GM23338 (cell line): ENCODE measurements around the gene HS6ST1. TPM values are rescaled to one million over a fixed set of nuclear protein-coding genes. Genes with fewer than 3 reads are reported as not detected.

Experiments
- ATAC-seq: fragments of 200-7000 bp; cut with Tn5 transposase; 3 replicates; pipeline ENCODE4 v1.9.1; 2020
- DNase-seq: peaks from one replicate; pipeline ENCODE4 v3.0.0-alpha.2; 2015; ENCODE audit warnings: low spot score
- H2AFZ ChIP-seq: fragments of 200-600 bp; sonication (generic); 2 replicates; pipeline ENCODE4 v1.8.0; 2016; ENCODE audit warnings: antibody characterized with exemption, mild to moderate bottlenecking, moderate library complexity
- H3F3A ChIP-seq: fragments of 200-600 bp; sonication (generic); replicated peaks from 2 replicates; pipeline ENCODE4 v1.8.0; 2017; ENCODE audit warnings: antibody characterized with exemption, mixed run types, low read depth
- H3K27ac ChIP-seq: fragments of 200-600 bp; sonication (generic); 2 replicates; pipeline ENCODE4 v1.6.1; 2016; ENCODE audit warnings: low read depth
- H3K27me3 ChIP-seq: fragments of 200-600 bp; sonication (generic); 2 replicates; pipeline ENCODE4 v1.8.0; 2016; ENCODE audit warnings: mild to moderate bottlenecking, mixed run types, moderate library complexity; ENCODE audit not compliant: insufficient read depth
- H3K36me3 ChIP-seq: fragments of 200-600 bp; sonication (generic); 2 replicates; pipeline ENCODE4 v1.8.0; 2016; ENCODE audit warnings: mild to moderate bottlenecking; ENCODE audit not compliant: insufficient read depth
- H3K4me1 ChIP-seq: fragments of 200-600 bp; sonication (generic); 2 replicates; pipeline ENCODE4 v1.8.0; 2016; ENCODE audit warnings: mild to moderate bottlenecking, moderate library complexity; ENCODE audit not compliant: insufficient read depth
- H3K4me2 ChIP-seq: fragments of 200-600 bp; sonication (generic); 2 replicates; pipeline ENCODE4 v1.7.1; 2017; ENCODE audit warnings: mixed run types
- H3K4me3 ChIP-seq: fragments of 200-600 bp; sonication (generic); 2 replicates; pipeline ENCODE4 v1.6.1; 2016; ENCODE audit warnings: mixed run types
- H3K79me2 ChIP-seq: fragments of 200-600 bp; sonication (generic); replicated peaks from 2 replicates; pipeline ENCODE4 v1.8.0; 2017; ENCODE audit warnings: mild to moderate bottlenecking; ENCODE audit not compliant: insufficient read depth
- H3K9me2 ChIP-seq: fragments of 200-600 bp; sonication (generic); 2 replicates; pipeline ENCODE4 v1.8.0; 2017; ENCODE audit not compliant: insufficient read depth
- H4K20me1 ChIP-seq: fragments of 200-600 bp; sonication (generic); replicated peaks from 2 replicates; pipeline ENCODE4 v1.8.0; 2017; ENCODE audit warnings: mild to moderate bottlenecking; ENCODE audit not compliant: insufficient read depth
- H3K27ac Mint-ChIP-seq: 2 replicates; pipeline ENCODE4 v1.8.0; 2020; ENCODE audit warnings: inconsistent platforms, mild to moderate bottlenecking, moderate library complexity, mixed read lengths
- H3K27me3 Mint-ChIP-seq: 3 replicates; pipeline ENCODE4 v1.8.0; 2022; ENCODE audit warnings: low read depth, mild to moderate bottlenecking, moderate library complexity, mixed read lengths, inconsistent platforms; ENCODE audit not compliant: insufficient read depth, poor library complexity
- H3K36me3 Mint-ChIP-seq: 3 replicates; pipeline ENCODE4 v1.8.0; 2021; ENCODE audit warnings: low read depth, mild to moderate bottlenecking, inconsistent platforms, moderate library complexity, mixed read lengths
- H3K4me1 Mint-ChIP-seq: 3 replicates; pipeline ENCODE4 v1.8.0; 2020; ENCODE audit warnings: mild to moderate bottlenecking, inconsistent platforms, mixed read lengths
- H3K4me3 Mint-ChIP-seq: 3 replicates; pipeline ENCODE4 v1.8.0; 2021; ENCODE audit warnings: moderate library complexity, mild to moderate bottlenecking, inconsistent platforms, mixed read lengths
- H3K9me3 Mint-ChIP-seq: 3 replicates; pipeline ENCODE4 v1.8.0; 2020; ENCODE audit warnings: moderate library complexity, mild to moderate bottlenecking, inconsistent platforms, mixed read lengths
- CREB1 ChIP-seq: fragments of 250-450 bp; sonication (Bioruptor Pico); IDR thresholded peaks from 2 replicates; pipeline ENCODE4 v1.5.0; 2020; ENCODE audit warnings: low read depth, mild to moderate bottlenecking, moderate library complexity
- EZH2phosphoT487 ChIP-seq: fragments of 200-600 bp; sonication (generic); IDR thresholded peaks from one replicate; pipeline ENCODE4 v1.8.1; 2018; ENCODE audit warnings: antibody characterized with exemption; ENCODE audit not compliant: unreplicated experiment
- NANOG ChIP-seq: IDR thresholded peaks from 2 replicates; pipeline ENCODE4 v1.6.1; 2016; ENCODE audit warnings: antibody characterized with exemption, borderline replicate concordance
- POLR2AphosphoS5 ChIP-seq: IDR thresholded peaks from 2 replicates; pipeline ENCODE4 v1.6.1; 2016; ENCODE audit warnings: antibody characterized with exemption, low read depth
- STAT1 ChIP-seq: IDR thresholded peaks from one replicate; pipeline ENCODE4 v1.6.1; 2016; ENCODE audit warnings: antibody characterized with exemption; ENCODE audit not compliant: unreplicated experiment
- ZNF114 ChIP-seq: fragments of 250-450 bp; sonication (Bioruptor Pico); IDR thresholded peaks from 2 replicates; pipeline ENCODE4 v1.5.0; 2020; ENCODE audit warnings: mild to moderate bottlenecking, moderate library complexity
- ZNF331 ChIP-seq: fragments of 250-450 bp; sonication (Bioruptor Pico); IDR thresholded peaks from 2 replicates; pipeline ENCODE4 v1.5.0; 2020; ENCODE audit warnings: low read depth, mild to moderate bottlenecking, moderate library complexity
- polyA plus RNA-seq: library from polyadenylated mRNA; unstranded; fragments of >200 nt; fragmentation: Nextera tagmentation; extraction: Ambion mirVana; gene quantifications from 2 replicates; pipeline ENCODE4 v1.2.1, GENCODE V29; 2016
- total RNA-seq: library from RNA; depleted of rRNA; stranded (reverse); fragments of >200 nt; shearing (Covaris generic); gene quantifications from 2 replicates; pipeline ENCODE4 v1.2.3, GENCODE V29; 2014
- TF ChIP-seq, protein P1 (sequence below), 2 experiments: fragments of 200-600 bp in 1 of 2; sonication (generic) in 1 of 2; conservative IDR thresholded peaks; 2 replicates each; pipeline versions ENCODE4 v1.5.1 to v1.6.1; 2016 to 2017; ENCODE audit warnings: antibody characterized with exemption in 2 of 2, low read depth in 2 of 2, mild to moderate bottlenecking in 2 of 2, moderate library complexity in 1 of 2
- TF ChIP-seq, protein P2 (sequence below): IDR thresholded peaks from 2 replicates; pipeline ENCODE4 v1.6.1; 2016; ENCODE audit warnings: antibody characterized with exemption

HS6ST1 gene
- total and polyA plus RNA-seq, 2 experiments from 2014 or later: 21.1 to 106 TPM

DNA sequence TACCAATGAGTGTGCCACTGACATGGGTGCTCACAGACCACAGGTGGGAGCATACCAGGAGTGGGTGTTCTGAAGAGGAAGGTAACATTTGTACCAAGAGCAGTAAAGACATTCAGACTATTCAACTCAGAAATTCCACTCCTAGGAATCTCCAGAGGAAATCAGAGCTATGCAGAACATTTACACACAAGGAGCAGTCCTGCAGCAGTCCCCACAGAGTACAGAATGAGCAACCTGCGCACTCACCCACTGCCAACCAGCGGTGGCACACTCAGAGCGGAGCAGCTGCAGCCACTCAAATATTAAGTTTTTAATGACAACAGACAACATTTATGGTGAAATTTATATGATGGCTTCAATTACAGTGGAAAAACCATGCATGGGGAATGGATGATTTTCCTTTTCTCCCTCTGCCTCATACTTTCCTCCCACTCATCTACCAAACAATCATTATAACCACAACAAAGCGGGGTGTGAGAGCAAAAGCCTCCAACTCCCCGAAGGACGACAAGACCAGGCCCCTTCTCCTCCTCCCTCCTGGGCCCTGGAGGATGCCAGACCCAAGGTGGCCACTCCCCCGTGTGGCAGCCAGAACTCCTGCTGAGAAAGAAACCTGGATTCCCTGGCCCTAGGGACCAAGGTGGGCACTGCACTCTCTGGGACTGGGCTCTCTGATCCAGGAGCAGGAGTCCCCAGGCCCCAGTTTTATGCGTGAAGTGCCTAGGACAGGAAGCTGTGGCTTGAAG is 5.4 kb downstream of the HS6ST1 start:
- Histone ChIP-seq H3K4me1 (peaks cover 24% of the 10 kb centered on the region), H3K36me3 (no peaks in the 10 kb centered on the region), H3K79me2 (peaks cover 97% of the 10 kb centered on the region), H3K9me2 (no peaks in the 10 kb centered on the region), H2AFZ (no peak overlapping the region), H4K20me1 (peaks cover 83% of the 10 kb centered on the region), H3K4me3 (no peak overlapping the region), H3K4me2 (no peak overlapping the region), H3K27ac (no peak overlapping the region), H3F3A (no peaks in the 10 kb centered on the region), H3K27me3 (no peaks in the 10 kb centered on the region)
- peaks cover 42% of the 10 kb centered on the region for H3K4me1 Mint-ChIP-seq
- peaks cover 17% of the 10 kb centered on the region for H3K36me3 Mint-ChIP-seq
- no peak for TF ChIP-seq POLR2AphosphoS5
- TF ChIP-seq, protein P1, sequence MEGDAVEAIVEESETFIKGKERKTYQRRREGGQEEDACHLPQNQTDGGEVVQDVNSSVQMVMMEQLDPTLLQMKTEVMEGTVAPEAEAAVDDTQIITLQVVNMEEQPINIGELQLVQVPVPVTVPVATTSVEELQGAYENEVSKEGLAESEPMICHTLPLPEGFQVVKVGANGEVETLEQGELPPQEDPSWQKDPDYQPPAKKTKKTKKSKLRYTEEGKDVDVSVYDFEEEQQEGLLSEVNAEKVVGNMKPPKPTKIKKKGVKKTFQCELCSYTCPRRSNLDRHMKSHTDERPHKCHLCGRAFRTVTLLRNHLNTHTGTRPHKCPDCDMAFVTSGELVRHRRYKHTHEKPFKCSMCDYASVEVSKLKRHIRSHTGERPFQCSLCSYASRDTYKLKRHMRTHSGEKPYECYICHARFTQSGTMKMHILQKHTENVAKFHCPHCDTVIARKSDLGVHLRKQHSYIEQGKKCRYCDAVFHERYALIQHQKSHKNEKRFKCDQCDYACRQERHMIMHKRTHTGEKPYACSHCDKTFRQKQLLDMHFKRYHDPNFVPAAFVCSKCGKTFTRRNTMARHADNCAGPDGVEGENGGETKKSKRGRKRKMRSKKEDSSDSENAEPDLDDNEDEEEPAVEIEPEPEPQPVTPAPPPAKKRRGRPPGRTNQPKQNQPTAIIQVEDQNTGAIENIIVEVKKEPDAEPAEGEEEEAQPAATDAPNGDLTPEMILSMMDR (conservative IDR thresholded peaks at IDR 0.05; ENCODE audit: low read depth in 2 of 2): peak; percentile 3 to 22; a peak in 1 of 4 replicates
- peaks cover 11% of the 10 kb centered on the region for H3K27me3 Mint-ChIP-seq
- H3K27ac Mint-ChIP-seq: no peak overlapping the region
- H3K9me3 Mint-ChIP-seq: no peaks in the 10 kb centered on the region
- ATAC-seq: peak; percentile 3; the same call in 1 of the 3 replicates
- peak; percentile 65 for DNase-seq
- H3K4me3 Mint-ChIP-seq: no peak overlapping the region; the same call in 2 of the 3 replicates

DNA sequence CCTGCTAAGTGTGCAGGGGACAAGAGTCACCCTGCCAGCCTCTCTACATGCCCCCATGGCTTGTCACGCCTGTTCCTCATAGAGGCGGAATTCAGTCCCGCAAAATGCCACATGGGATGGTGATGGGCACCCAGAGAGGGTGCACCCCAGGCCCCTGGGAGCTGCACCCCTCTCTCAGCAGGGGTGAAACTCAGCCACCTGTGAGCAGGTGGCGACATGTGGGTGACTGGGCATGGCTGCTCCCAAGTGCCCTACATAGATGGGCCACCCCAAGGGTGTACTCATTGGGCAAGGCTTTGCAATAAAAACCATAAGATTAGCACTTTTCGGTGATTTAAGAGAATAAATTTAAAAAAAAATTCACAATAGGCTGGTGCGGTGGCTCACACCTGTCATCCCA is 6.3 kb downstream of the HS6ST1 start:
- DNase-seq (no peak), ATAC-seq (no peak)
- Mint-ChIP-seq H3K27me3 (peaks cover 8% of the 10 kb centered on the region), H3K36me3 (peaks cover 17% of the 10 kb centered on the region), H3K9me3 (no peaks in the 10 kb centered on the region), H3K27ac (no peak overlapping the region), H3K4me1 (peaks cover 48% of the 10 kb centered on the region), H3K4me3 (no peak overlapping the region)
- Histone ChIP-seq H3K9me2 (no peaks in the 10 kb centered on the region), H3K79me2 (peaks cover 100% of the 10 kb centered on the region), H3K27ac (no peak overlapping the region), H3K4me3 (no peak overlapping the region), H3K4me1 (peaks cover 24% of the 10 kb centered on the region), H3F3A (no peaks in the 10 kb centered on the region), H3K27me3 (no peaks in the 10 kb centered on the region), H3K4me2 (no peak overlapping the region), H3K36me3 (no peaks in the 10 kb centered on the region), H4K20me1 (peaks cover 85% of the 10 kb centered on the region), H2AFZ (no peak overlapping the region)
- TF ChIP-seq ZNF331 (CRISPR knock-in tag) (no peak), EZH2phosphoT487 (no peak), ZNF114 (CRISPR knock-in tag) (no peak), CREB1 (CRISPR knock-in tag) (no peak), POLR2AphosphoS5 (no peak), NANOG (no peak), STAT1 (no peak)
- TF ChIP-seq, protein P1 (conservative IDR thresholded peaks at IDR 0.05; ENCODE audit: low read depth in 2 of 2): no peak
- TF ChIP-seq, protein P2, sequence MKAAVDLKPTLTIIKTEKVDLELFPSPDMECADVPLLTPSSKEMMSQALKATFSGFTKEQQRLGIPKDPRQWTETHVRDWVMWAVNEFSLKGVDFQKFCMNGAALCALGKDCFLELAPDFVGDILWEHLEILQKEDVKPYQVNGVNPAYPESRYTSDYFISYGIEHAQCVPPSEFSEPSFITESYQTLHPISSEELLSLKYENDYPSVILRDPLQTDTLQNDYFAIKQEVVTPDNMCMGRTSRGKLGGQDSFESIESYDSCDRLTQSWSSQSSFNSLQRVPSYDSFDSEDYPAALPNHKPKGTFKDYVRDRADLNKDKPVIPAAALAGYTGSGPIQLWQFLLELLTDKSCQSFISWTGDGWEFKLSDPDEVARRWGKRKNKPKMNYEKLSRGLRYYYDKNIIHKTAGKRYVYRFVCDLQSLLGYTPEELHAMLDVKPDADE: no peak
